ENCODE data around the gene TRIM40. TPM values are rescaled to one million over a fixed set of nuclear protein-coding genes. Genes with fewer than 3 reads are reported as not detected.

TRIM40 gene
- total RNA-seq, 1 donor from 2014 or later = not detected

DNA sequence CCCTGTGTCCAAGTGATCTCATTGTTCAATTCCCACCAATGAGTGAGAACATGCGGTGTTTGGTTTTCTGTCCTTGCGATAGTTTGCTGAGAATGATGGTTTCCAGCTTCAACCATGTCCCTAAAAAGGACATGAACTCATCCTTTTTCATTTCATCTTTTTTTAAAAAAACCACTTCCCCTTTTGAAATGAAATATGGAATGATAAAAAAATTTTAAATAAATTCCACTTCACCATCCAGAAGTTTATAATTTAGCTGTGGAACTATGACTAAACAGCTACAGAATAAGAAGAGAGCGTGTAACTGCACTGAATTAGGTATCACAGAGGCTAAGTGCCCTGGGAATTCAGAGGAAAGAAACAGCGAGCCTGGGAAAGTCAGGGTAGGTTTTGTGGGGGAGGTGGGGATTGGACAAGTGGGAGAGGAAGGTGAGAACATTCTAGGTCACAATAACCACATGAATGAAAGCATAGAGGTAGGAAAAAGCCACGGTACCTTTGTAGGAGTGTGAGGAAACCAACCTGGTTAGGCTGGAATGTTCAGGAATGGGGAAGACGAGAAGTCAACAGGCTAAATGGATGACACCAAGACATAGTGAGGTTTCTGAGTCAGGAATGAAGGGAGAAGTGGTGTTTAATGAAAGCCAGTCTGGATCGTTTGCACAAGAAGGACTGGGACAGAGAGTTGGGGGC is 14.1 kb downstream of the TRIM40 start:
- no peak for DNase-seq
- Mint-ChIP-seq H3K36me3 (ENCODE audit: unreplicated experiment) (no peaks in the 10 kb centered on the region), H3K9me3 (ENCODE audit: unreplicated experiment) (peaks cover 5% of the 10 kb centered on the region), H3K27me3 (ENCODE audit: unreplicated experiment) (peaks cover 5% of the 10 kb centered on the region), H3K4me1 (ENCODE audit: low read depth, unreplicated experiment) (peaks cover 6% of the 10 kb centered on the region), H3K4me3 (ENCODE audit: unreplicated experiment) (no peak overlapping the region), H3K27ac (ENCODE audit: unreplicated experiment) (no peak overlapping the region)
- TF ChIP-seq CTCF (IDR thresholded peaks at IDR 0.05; ENCODE audit: partially characterized antibody, unreplicated experiment) = no peak

DNA sequence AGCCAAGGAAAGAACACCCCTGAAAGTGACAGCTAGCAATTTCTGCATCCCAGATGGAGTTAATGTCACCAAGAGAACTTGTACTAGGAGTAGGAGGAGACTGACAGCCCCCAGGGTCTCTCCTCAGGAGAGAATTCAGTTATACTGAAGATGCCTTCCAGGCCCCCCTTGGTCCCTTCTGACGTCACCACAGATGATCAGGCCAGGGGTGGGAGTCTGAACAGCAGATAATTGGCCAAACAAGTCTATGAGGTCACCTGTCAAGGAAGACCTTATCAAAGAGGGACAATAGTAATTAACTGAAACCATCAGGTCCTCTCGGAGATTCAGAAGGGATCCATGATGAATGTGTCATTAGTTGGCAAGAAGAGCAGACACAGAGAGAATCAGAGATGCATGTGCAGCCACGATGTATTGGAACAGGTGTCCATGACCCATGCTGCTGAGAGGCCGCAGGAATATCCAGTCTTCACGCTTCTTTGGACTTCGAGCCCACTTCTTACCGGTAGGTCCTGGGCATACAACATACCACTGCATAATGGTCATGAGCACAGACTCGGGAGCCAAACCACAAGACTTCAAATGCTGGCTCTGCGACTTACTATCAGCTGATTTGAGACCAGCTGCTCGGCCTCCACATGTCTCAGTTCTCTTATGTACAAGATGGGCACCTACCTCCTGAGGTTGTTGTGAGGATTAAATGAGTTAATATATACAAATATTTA is 14.9 kb downstream of the TRIM40 start:
- Mint-ChIP-seq H3K27ac (ENCODE audit: unreplicated experiment) (no peak overlapping the region), H3K27me3 (ENCODE audit: unreplicated experiment) (peaks cover 5% of the 10 kb centered on the region), H3K4me1 (ENCODE audit: low read depth, unreplicated experiment) (peaks cover 3% of the 10 kb centered on the region), H3K4me3 (ENCODE audit: unreplicated experiment) (no peak overlapping the region), H3K36me3 (ENCODE audit: unreplicated experiment) (no peaks in the 10 kb centered on the region), H3K9me3 (ENCODE audit: unreplicated experiment) (peaks cover 4% of the 10 kb centered on the region)
- DNase-seq = no peak
- TF ChIP-seq CTCF (IDR thresholded peaks at IDR 0.05; ENCODE audit: partially characterized antibody, unreplicated experiment) = no peak

DNA sequence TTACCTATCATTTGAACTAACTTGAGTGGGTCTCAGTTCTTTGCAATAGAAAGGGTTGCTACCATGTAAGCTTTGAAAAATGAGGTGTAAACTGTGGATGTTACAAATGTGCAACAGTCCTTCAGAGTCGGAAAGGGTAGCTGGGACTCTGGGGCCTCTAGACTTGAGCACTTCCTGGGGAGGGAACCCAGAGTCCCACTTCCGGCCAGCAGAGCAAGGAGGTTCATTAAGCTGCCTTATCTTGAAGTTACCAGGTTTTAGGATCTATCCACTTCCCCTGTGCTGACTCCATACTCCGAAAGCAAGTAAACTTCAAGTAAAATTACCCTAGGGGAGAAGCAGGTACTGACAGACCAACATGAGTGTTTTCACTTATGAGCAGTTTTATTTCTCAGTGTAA is 15.6 kb downstream of the TRIM40 start:
- no peak for TF ChIP-seq CTCF (IDR thresholded peaks at IDR 0.05; ENCODE audit: partially characterized antibody, unreplicated experiment)
- Mint-ChIP-seq H3K27ac (ENCODE audit: unreplicated experiment) (no peak overlapping the region), H3K36me3 (ENCODE audit: unreplicated experiment) (no peaks in the 10 kb centered on the region), H3K4me3 (ENCODE audit: unreplicated experiment) (no peak overlapping the region), H3K27me3 (ENCODE audit: unreplicated experiment) (peaks cover 6% of the 10 kb centered on the region), H3K4me1 (ENCODE audit: low read depth, unreplicated experiment) (peaks cover 2% of the 10 kb centered on the region), H3K9me3 (ENCODE audit: unreplicated experiment) (peaks cover 3% of the 10 kb centered on the region)
- DNase-seq = no peak

DNA sequence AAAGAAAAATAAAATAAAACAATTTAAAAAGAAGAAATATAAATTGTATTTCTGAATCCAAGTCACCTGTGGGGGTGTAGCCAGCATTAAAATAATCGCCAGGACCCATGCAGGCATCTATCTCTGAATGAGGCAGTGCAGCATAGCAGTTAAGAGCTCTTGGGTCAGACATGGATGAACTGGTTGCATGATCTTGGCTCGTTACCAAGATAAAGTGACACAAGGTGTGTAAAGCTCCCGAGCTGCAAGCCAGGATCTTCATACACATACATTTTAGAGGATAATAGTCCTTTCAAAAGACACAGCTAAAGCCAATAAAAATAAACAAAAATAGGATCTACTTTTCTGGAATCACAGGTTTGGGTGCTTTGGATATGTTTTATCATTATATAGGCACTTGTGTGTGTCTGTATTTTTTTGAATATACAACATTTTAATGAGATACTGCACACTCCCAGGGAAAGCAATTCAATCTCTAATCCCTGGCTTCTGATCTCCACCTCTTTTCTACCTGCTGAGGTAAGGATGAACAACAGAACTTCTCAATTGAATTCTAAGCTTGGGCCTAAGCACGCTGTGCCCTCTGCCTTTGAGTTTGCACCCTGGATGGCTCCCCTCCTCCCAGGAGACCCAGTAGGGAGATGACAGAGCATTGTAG is 16.2 kb downstream of the TRIM40 start:
- Mint-ChIP-seq H3K36me3 (ENCODE audit: unreplicated experiment) (no peaks in the 10 kb centered on the region), H3K4me3 (ENCODE audit: unreplicated experiment) (no peak overlapping the region), H3K4me1 (ENCODE audit: low read depth, unreplicated experiment) (peaks cover 2% of the 10 kb centered on the region), H3K27ac (ENCODE audit: unreplicated experiment) (no peak overlapping the region), H3K9me3 (ENCODE audit: unreplicated experiment) (peaks cover 3% of the 10 kb centered on the region), H3K27me3 (ENCODE audit: unreplicated experiment) (peaks cover 6% of the 10 kb centered on the region)
- DNase-seq = no peak
- TF ChIP-seq CTCF (IDR thresholded peaks at IDR 0.05; ENCODE audit: partially characterized antibody, unreplicated experiment) = no peak

All from glutamatergic neuron (in vitro differentiated cells).